GM12878 (cell line): ENCODE measurements around the gene MAP1LC3B. TPM values are rescaled to one million over a fixed set of nuclear protein-coding genes. Genes with fewer than 3 reads are reported as not detected.

Experiments
- BACH1 ChIP-seq: fragments of 450-650 bp; IDR thresholded peaks from 2 replicates; pipeline ENCODE4 v1.6.1; 2017; ENCODE audit warnings: mild to moderate bottlenecking, borderline replicate concordance
- BHLHE40 ChIP-seq, 2 experiments: fragments of 450-650 bp in 1 of 2; IDR thresholded peaks; 2 replicates each; pipeline ENCODE4 v1.6.1; 2011 to 2017; ENCODE audit warnings: low read depth in 2 of 2, borderline replicate concordance in 1 of 2, improper control_type of control experiment in 1 of 2, low read length in 1 of 2, mild to moderate bottlenecking in 1 of 2
- FOXK2 ChIP-seq: fragments of 450-650 bp; IDR thresholded peaks from 2 replicates; pipeline ENCODE4 v1.6.1; 2017; ENCODE audit warnings: mild to moderate bottlenecking, moderate library complexity
- HDGF ChIP-seq: fragments of 450-650 bp; IDR thresholded peaks from 2 replicates; pipeline ENCODE4 v1.6.1; 2016; ENCODE audit warnings: antibody characterized with exemption
- JUNB ChIP-seq: IDR thresholded peaks from 2 replicates; pipeline ENCODE4 v1.6.1; 2016; ENCODE audit warnings: antibody characterized with exemption, mild to moderate bottlenecking
- KDM1A ChIP-seq: fragments of 200-600 bp; sonication (generic); IDR thresholded peaks from 2 replicates; pipeline ENCODE4 v1.6.1; 2016; ENCODE audit warnings: borderline replicate concordance
- KLF5 ChIP-seq: fragments of 450-650 bp; IDR thresholded peaks from 2 replicates; pipeline ENCODE4 v1.6.1; 2014; ENCODE audit warnings: mild to moderate bottlenecking; ENCODE audit not compliant: partially characterized antibody
- MYC ChIP-seq: IDR thresholded peaks from 2 replicates; pipeline ENCODE4 v1.6.1; 2011; ENCODE audit warnings: mild to moderate bottlenecking, low read length, moderate library complexity, inconsistent platforms; ENCODE audit not compliant: insufficient read depth, insufficient replicate concordance, insufficient read length, severe bottlenecking
- PAX8 ChIP-seq: fragments of 450-650 bp; IDR thresholded peaks from 2 replicates; pipeline ENCODE4 v1.6.1; 2017; ENCODE audit warnings: mild to moderate bottlenecking, moderate library complexity
- RBBP5 ChIP-seq: fragments of 200-600 bp; sonication (generic); conservative IDR thresholded peaks from 2 replicates; pipeline ENCODE4 v1.6.1; 2016
- SIN3A ChIP-seq: IDR thresholded peaks from 2 replicates; pipeline ENCODE4 v1.6.1; 2012; ENCODE audit warnings: low read depth, low read length, improper control_type of control experiment
- SIX5 ChIP-seq: IDR thresholded peaks from 2 replicates; pipeline ENCODE4 v1.6.1; 2011; ENCODE audit warnings: mild to moderate bottlenecking, low read depth, low read length, moderate library complexity; ENCODE audit not compliant: severe bottlenecking
- SMC3 ChIP-seq: IDR thresholded peaks from 2 replicates; pipeline ENCODE4 v1.6.1; 2011; ENCODE audit warnings: low read length, improper control_type of control experiment, borderline replicate concordance
- ZZZ3 ChIP-seq: IDR thresholded peaks from 2 replicates; pipeline ENCODE4 v1.6.1; 2011; ENCODE audit warnings: low read depth; ENCODE audit not compliant: control insufficient read depth, insufficient read length
- polyA plus RNA-seq, 11 experiments: library from polyadenylated mRNA; depleted of rRNA in 4 of 11; unstranded in 6 of 11; stranded (reverse) in 5 of 11; fragments of >200 nt; fragmentation: Nextera tagmentation in 4 of 11; fragmentation: Illumina TruSeq in 1 of 11; extraction: Ambion mirVana in 4 of 11; extraction: Trizol in 1 of 11; gene quantifications; 1 replicate in 1 of 11; 2 replicates in 10 of 11; pipeline versions ENCODE4 v1.2.1 to v1.2.3, GENCODE V29; 2011 to 2016; ENCODE audit warnings: inconsistent platforms in 2 of 11, missing spikeins in 2 of 11, low read depth in 1 of 11
- total RNA-seq, 4 experiments: library from RNA; depleted of rRNA in 3 of 4; stranded (reverse); fragments of >200 nt in 3 of 4; fragmentation: Illumina TruSeq in 1 of 4; extraction: Trizol in 1 of 4; gene quantifications; 2 replicates each; pipeline versions ENCODE4 v1.2.1 to v1.2.3, GENCODE V29; 2013 to 2021
- TF ChIP-seq, protein P1 (sequence below): fragments of 450-650 bp; IDR thresholded peaks from 2 replicates; pipeline ENCODE4 v1.6.1; 2016; ENCODE audit warnings: mild to moderate bottlenecking, moderate library complexity, borderline replicate concordance
- TF ChIP-seq, protein P2 (sequence below): IDR thresholded peaks from 2 replicates; pipeline ENCODE4 v1.6.1; 2011; ENCODE audit warnings: borderline replicate concordance, low read depth, mild to moderate bottlenecking, moderate library complexity, low read length; ENCODE audit not compliant: insufficient read depth, poor library complexity, severe bottlenecking
- TF ChIP-seq, protein P3 (sequence below): IDR thresholded peaks from 2 replicates; pipeline ENCODE4 v1.6.1; 2012; ENCODE audit warnings: low read length, inconsistent platforms
- TF ChIP-seq, protein P4 (sequence below): fragments of 450-650 bp; IDR thresholded peaks from 2 replicates; pipeline ENCODE4 v1.6.1; 2017; ENCODE audit warnings: mild to moderate bottlenecking
- TF ChIP-seq, protein P5 (sequence below): fragments of 450-650 bp; conservative IDR thresholded peaks from 2 replicates; pipeline ENCODE4 v1.6.1; 2017; ENCODE audit warnings: mild to moderate bottlenecking, moderate library complexity

MAP1LC3B gene
- total and polyA plus RNA-seq, 10 of the 15 experiments (the other 5 are each of a cell fraction or from before 2014, with no cell fraction given) = 6.1 to 42.8 (median 13.7) TPM

DNA sequence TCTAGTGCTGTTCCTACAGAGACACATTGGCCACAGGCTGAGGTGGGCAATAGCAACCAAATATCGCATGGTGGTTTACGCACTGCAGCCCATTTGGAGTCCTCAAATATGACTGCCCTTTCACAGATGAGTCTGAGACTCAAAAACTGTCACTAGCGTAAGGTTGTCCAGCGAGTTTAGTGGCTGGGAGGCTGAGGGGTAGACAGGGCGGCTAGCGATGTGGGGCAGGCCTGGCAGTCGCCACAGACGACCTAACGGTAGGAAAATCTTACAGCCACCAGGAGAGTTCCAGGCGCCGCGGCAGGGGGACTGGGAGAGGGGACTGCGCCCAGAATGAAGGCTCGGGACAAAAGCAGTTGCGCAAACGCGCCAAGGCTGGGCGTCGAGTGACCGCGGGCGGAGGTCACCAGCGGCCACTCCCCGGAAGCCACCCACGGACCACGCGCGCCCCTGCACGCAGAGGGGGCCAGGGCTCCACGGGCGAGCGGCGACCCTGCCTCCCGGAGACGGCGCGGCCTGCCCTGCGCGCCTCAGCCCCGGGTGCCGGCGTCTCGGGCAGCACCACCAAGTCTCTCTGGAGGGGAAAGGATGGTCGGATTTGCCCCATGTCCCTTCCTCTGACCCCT is 699 bp upstream of the MAP1LC3B start (continued):
- TF ChIP-seq, protein P1, sequence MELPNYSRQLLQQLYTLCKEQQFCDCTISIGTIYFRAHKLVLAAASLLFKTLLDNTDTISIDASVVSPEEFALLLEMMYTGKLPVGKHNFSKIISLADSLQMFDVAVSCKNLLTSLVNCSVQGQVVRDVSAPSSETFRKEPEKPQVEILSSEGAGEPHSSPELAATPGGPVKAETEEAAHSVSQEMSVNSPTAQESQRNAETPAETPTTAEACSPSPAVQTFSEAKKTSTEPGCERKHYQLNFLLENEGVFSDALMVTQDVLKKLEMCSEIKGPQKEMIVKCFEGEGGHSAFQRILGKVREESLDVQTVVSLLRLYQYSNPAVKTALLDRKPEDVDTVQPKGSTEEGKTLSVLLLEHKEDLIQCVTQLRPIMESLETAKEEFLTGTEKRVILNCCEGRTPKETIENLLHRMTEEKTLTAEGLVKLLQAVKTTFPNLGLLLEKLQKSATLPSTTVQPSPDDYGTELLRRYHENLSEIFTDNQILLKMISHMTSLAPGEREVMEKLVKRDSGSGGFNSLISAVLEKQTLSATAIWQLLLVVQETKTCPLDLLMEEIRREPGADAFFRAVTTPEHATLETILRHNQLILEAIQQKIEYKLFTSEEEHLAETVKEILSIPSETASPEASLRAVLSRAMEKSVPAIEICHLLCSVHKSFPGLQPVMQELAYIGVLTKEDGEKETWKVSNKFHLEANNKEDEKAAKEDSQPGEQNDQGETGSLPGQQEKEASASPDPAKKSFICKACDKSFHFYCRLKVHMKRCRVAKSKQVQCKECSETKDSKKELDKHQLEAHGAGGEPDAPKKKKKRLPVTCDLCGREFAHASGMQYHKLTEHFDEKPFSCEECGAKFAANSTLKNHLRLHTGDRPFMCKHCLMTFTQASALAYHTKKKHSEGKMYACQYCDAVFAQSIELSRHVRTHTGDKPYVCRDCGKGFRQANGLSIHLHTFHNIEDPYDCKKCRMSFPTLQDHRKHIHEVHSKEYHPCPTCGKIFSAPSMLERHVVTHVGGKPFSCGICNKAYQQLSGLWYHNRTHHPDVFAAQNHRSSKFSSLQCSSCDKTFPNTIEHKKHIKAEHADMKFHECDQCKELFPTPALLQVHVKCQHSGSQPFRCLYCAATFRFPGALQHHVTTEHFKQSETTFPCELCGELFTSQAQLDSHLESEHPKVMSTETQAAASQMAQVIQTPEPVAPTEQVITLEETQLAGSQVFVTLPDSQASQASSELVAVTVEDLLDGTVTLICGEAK = peak; percentile 56; the same call in 1 of the 2 replicates
- no peak for TF ChIP-seq SMC3
- TF ChIP-seq, protein P2, sequence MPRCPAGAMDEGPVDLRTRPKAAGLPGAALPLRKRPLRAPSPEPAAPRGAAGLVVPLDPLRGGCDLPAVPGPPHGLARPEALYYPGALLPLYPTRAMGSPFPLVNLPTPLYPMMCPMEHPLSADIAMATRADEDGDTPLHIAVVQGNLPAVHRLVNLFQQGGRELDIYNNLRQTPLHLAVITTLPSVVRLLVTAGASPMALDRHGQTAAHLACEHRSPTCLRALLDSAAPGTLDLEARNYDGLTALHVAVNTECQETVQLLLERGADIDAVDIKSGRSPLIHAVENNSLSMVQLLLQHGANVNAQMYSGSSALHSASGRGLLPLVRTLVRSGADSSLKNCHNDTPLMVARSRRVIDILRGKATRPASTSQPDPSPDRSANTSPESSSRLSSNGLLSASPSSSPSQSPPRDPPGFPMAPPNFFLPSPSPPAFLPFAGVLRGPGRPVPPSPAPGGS = no peak
- TF ChIP-seq MYC = no peak
- no peak for TF ChIP-seq SIX5
- TF ChIP-seq, protein P3, sequence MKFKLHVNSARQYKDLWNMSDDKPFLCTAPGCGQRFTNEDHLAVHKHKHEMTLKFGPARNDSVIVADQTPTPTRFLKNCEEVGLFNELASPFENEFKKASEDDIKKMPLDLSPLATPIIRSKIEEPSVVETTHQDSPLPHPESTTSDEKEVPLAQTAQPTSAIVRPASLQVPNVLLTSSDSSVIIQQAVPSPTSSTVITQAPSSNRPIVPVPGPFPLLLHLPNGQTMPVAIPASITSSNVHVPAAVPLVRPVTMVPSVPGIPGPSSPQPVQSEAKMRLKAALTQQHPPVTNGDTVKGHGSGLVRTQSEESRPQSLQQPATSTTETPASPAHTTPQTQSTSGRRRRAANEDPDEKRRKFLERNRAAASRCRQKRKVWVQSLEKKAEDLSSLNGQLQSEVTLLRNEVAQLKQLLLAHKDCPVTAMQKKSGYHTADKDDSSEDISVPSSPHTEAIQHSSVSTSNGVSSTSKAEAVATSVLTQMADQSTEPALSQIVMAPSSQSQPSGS = no peak
- TF ChIP-seq, protein P4, sequence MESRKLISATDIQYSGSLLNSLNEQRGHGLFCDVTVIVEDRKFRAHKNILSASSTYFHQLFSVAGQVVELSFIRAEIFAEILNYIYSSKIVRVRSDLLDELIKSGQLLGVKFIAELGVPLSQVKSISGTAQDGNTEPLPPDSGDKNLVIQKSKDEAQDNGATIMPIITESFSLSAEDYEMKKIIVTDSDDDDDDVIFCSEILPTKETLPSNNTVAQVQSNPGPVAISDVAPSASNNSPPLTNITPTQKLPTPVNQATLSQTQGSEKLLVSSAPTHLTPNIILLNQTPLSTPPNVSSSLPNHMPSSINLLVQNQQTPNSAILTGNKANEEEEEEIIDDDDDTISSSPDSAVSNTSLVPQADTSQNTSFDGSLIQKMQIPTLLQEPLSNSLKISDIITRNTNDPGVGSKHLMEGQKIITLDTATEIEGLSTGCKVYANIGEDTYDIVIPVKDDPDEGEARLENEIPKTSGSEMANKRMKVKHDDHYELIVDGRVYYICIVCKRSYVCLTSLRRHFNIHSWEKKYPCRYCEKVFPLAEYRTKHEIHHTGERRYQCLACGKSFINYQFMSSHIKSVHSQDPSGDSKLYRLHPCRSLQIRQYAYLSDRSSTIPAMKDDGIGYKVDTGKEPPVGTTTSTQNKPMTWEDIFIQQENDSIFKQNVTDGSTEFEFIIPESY = peak; percentile 86
- TF ChIP-seq KLF5 = no peak
- no peak for TF ChIP-seq JUNB
- TF ChIP-seq SIN3A = no peak
- TF ChIP-seq KDM1A = no peak
- no peak for TF ChIP-seq BHLHE40 (IDR thresholded peaks at IDR 0.05; ENCODE audit: borderline replicate concordance in 1 of 2, low read depth in 2 of 2, low read length in 1 of 2)
- TF ChIP-seq PAX8 = no peak
- peak; percentile 51; the same call in 1 of the 2 replicates for TF ChIP-seq HDGF
- no peak for TF ChIP-seq ZZZ3
- TF ChIP-seq RBBP5 = no peak
- TF ChIP-seq FOXK2 = no peak
- TF ChIP-seq, protein P5, sequence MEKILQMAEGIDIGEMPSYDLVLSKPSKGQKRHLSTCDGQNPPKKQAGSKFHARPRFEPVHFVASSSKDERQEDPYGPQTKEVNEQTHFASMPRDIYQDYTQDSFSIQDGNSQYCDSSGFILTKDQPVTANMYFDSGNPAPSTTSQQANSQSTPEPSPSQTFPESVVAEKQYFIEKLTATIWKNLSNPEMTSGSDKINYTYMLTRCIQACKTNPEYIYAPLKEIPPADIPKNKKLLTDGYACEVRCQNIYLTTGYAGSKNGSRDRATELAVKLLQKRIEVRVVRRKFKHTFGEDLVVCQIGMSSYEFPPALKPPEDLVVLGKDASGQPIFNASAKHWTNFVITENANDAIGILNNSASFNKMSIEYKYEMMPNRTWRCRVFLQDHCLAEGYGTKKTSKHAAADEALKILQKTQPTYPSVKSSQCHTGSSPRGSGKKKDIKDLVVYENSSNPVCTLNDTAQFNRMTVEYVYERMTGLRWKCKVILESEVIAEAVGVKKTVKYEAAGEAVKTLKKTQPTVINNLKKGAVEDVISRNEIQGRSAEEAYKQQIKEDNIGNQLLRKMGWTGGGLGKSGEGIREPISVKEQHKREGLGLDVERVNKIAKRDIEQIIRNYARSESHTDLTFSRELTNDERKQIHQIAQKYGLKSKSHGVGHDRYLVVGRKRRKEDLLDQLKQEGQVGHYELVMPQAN = no peak; the same call in 1 of the 2 replicates
- TF ChIP-seq BACH1 = peak; percentile 45; the same call in 1 of the 2 replicates
